CD4-positive, alpha-beta T cell treated with Interleukin-6 at 100 ng/mL for 8 hours (primary cell): ENCODE measurements around the gene KRTAP20-4.

Experiments
- DNase-seq: peaks from one replicate; pipeline ENCODE4 v3.0.0-alpha.2; 2020; ENCODE audit warnings: mixed read lengths, low spot score

Gene KRTAP20-4

GRCh38 chr21:30620522-30620921 lies at the start of gene KRTAP20-4:
KRTAP20-4 (plus strand) TSS chr21:30620627.
- no peak for DNase-seq

GRCh38 chr21:30577766-30578165 lies 42.7 kb upstream of the KRTAP20-4 start:
- no peak for DNase-seq

DNA sequence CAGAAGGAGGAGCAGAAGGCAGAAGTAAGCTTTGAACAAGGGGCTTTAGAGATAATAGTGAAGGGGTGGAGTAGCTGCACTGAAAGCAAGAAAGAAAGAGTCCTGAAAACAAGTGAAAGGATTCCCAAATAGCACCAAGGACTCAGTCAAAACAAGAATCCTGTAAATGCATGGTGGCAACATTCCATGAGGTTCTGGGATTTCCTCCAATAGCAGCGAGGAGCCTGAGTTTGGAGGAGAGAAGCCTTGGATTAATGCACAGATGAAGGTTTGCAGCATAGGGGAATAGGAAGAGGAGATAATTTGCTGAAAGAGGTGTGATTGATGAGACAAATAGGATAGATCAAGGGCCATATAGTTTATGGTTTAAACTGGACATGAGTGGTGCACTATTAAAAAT lies 41.1 kb upstream of the KRTAP20-4 start:
- no peak for DNase-seq

DNA sequence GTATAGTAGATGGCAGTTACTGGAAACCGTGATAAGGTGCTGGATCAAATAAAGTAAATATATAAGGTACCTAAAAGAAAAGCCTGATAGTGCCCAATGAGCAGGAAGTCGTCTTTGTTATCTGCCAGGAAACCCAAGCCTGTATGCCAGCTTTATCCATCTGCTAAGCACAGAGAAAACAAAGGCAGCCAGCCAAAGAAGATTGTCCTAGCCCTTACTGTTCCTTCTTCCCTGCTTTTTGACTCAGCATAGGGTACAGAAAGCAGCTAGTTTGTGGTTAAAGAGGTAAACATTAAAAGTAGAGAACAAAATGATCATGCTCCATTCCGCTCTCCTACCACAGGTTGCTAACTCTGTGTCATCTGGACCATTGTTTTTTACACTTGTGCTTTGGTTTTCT lies 40.3 kb upstream of the KRTAP20-4 start:
- no peak for DNase-seq

DNA sequence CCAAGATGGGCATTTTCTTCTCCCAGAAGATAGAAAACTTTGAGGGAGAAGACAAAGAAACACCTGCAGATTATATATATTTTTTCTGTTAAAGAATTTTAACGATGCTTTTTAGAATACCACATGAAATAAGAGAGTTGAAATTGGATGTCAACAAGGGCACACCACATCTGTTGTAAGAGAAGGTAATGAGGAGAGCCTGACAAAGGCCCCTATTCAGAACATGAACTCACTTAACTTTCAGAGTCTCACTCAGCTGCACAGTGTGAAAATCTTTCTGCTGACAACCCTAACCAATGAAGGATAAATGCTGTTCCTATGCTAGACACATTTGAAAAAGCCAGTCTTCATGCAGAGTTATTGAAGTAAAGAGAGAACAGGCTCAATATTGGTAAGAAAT lies 37.6 kb upstream of the KRTAP20-4 start:
- no peak for DNase-seq

DNA sequence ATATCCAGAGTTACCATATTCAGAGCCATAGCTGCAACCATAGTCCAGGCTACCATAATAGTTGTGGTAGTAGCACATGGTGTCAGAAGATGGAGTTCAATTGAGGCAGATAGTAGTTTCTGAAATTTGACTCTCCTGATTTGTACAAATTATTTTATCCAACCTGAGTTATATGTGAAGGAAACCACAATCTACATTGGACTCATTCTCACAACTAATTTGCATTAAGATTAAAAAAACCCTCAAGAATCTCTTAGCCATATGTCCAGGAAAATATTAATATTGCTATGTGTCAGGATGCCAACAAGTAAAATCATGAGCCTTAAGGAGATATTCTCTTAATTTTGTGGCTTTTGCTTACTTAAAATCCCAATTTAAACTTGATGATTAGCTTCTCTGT lies 30.1 kb upstream of the KRTAP20-4 start, which contains the start of gene KRTAP22-2:
KRTAP22-2 (minus strand) TSS at position 101 of the 400 bp plus-strand sequence.
- no peak for DNase-seq

DNA sequence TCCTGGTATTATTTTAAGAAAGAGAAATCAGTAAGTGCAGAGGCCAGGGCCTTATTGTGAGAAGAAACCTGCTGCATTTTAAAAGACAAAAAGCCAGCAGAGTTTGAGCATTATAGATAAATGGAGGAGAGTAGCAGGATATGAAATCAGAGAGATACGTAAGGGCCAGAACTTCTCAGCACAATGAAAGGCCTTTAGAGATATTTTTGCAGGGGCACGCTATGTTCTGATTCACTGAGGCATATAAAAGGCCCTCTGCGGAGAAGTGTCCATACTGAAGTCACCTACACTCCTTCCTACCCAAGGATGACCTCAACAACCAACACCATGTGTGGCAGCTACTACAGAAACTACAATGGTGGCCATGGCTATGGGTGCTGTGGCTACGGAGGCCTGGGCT lies 28.3 kb upstream of the KRTAP20-4 start, which contains the start of gene KRTAP6-3:
KRTAP6-3 (plus strand) TSS at position 301 of the 400 bp plus-strand sequence; CDS start at position 307, 6 bp downstream.
- no peak for DNase-seq

- DNase-seq: no peak
Measured at GRCh38 chr21:30598802-30599201, 21.6 kb upstream of the KRTAP20-4 start, which contains the start of gene KRTAP6-2. KRTAP6-2 (minus strand) TSS chr21:30598902; CDS start chr21:30598874, 28 bp downstream.

- no peak for DNase-seq
Measured at GRCh38 chr21:30600787-30601186, 19.6 kb upstream of the KRTAP20-4 start, which contains the start of gene KRTAP22-1. KRTAP22-1 (plus strand) TSS chr21:30601087.

- no peak for DNase-seq
Measured at GRCh38 chr21:30605968-30606367, 14.5 kb upstream of the KRTAP20-4 start.

DNA sequence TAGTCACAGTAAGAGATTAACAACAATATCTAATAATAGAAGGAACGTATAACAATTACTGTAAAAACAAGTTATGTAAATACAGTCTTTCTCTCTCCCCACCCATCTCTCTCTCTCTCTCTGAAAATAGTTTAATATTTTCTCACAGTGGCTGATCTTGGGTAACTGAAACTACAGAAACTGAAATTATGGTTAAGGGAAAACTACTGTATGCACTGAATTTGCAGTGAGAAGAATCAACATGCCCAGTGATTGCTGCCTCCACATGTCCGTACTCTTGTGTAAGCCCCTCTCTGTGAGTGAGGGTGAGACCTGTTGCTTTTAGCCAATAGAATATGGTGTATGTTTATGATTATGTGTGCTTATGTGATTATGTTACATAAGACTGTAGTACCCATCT lies 8.3 kb upstream of the KRTAP20-4 start:
- DNase-seq: no peak

DNA sequence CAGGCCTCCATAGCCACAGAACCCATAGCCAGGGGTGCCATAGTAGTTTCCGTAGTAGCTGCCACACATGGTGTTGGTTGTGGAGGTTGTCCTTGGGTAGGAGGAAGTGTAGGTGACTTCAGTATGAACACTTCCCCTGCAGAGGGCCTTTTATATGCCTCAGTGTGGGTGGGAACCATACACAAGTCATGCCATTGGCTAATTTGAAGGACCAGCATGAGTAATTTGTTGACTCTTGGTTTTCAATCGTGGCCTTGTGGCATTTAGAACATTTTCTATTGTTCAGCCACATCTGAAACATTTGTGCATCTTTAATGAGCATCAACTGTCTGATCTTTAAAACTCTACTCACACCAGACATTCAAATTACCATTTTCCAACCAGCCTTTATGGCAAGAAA lies 6.6 kb upstream of the KRTAP20-4 start, which contains the start of gene KRTAP6-1:
KRTAP6-1 (minus strand) TSS at position 95 of the 400 bp plus-strand sequence; CDS start at position 69, 26 bp downstream.
- DNase-seq: no peak

DNA sequence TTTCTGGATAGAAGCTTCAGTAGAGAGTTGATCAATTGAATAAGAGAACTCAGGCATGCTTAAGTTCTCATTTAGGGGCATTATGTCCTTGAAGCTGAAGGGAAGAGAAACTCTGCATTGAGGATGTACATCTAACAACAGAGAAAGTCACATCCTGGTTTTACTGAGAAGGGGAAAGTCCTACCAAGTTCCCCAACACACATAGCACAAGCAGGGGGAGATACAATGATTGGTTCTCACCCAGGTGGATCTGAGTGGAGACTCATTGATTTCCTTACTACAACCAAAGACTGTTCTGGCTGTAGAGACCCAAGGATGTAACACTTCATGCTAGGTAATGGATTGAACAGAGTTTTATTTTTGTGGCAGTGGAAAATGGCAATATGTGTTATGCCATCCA lies 5.2 kb upstream of the KRTAP20-4 start:
- no peak for DNase-seq

DNA sequence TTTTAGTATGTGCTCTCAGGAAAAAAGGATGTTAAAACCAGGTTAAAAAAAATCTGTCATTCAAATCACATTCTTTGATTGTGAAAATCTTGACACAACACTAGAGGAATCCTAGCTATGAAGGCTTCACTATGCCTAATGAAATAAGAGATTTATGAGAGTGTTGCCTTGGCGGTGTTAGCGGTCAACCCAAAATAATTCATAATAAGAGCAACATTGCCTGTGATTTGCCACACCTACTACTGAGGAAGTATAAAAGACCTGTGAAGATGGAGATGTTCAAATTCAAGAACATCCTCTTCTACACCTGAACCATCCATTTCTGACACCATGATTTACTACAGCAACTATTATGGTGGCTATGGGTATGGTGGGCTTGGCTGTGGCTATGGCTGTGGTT lies 4.3 kb upstream of the KRTAP20-4 start, which contains the start of gene KRTAP20-1:
KRTAP20-1 (plus strand) TSS at position 301 of the 400 bp plus-strand sequence; CDS start at position 331, 30 bp downstream.
- DNase-seq: no peak

GRCh38 chr21:30620080-30620479 lies 347 bp upstream of the KRTAP20-4 start:
- DNase-seq: no peak

DNA sequence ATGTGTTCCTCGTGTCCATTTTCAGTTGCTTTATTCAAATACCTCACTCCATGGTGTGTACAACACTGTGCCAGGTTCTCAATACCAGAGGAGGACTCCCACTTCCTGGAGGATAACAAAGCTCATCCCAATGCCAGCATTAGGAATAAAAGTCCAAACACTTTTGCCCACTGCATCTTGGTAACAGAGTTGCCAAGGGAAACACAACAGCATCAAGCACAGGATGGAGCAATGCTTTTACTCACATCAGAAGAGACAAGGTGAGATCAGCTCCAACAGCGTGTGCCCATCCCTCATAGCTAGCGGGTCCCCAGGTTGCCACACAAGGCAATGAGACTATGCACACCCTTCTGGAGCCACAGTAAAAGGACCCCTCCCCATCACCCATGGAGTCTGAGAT lies 2.9 kb downstream of the KRTAP20-4 start:
- no peak for DNase-seq

GRCh38 chr21:30625449-30626165 lies 5.2 kb downstream of the KRTAP20-4 start:
- DNase-seq: no peak

GRCh38 chr21:30628109-30628508 lies 7.7 kb downstream of the KRTAP20-4 start:
- DNase-seq: no peak

GRCh38 chr21:30629200-30629599 lies 8.8 kb downstream of the KRTAP20-4 start:
- DNase-seq: no peak

DNA sequence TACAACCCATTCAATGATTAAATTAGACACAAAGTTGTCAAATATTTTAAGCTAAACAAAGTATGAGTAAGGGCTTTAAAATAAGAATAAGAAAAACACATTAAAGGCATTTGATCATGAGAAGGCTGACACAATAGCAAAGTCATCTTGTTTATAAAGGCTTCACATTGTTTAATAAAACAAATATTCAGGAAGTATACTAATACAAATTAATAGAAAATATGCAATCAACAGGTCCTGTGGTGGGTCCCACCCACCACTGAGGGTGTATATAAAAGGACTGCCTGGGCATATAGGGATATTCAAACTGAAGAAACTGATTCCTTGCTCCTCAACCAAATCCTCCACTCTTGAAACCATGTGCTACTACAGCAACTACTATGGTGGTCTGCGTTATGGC lies 14.5 kb downstream of the KRTAP20-4 start, which contains the start of gene KRTAP20-2:
KRTAP20-2 (plus strand) TSS at position 301 of the 400 bp plus-strand sequence; CDS start at position 359, 58 bp downstream.
- no peak for DNase-seq

- no peak for DNase-seq
Measured at GRCh38 chr21:30638686-30639085, 18.3 kb downstream of the KRTAP20-4 start.

DNA sequence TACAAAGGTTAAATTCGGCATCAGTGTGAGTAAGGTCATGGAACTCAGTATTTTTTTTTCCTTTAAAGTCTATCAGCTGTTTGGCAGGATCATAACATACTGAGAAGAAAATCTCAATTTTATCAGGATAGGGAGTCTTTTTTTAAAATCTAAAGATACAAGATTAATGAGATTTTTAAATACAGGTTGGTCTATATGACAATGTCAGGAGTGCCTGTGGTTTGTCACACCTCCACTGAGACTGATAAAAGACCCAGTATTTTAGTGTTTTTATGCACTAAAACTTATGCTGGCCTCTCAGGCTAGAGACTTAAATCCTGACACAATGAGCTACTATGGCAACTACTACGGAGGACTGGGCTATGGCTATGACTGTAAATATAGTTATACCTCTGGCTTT lies 22.1 kb downstream of the KRTAP20-4 start, which contains the start of gene KRTAP20-3:
KRTAP20-3 (plus strand) TSS at position 301 of the 400 bp plus-strand sequence.
- DNase-seq: no peak

- no peak for DNase-seq
Measured at GRCh38 chr21:30646904-30647414, 26.5 kb downstream of the KRTAP20-4 start.
